NCI-H2171 treated with DMSO at 0.1 percent for 48 hours (cell line): Measurements from ENCODE around the gene ASIC2.

Experiments used
- DNase-seq: peaks from one replicate; lab custom pipeline; 2025; lab: John Stamatoyannopoulos, UW

ASIC2 gene

GRCh38 chr17:33288954-33289353 lies 4.1 kb downstream of the ASIC2 start:
- DNase-seq = no peak

GRCh38 chr17:33287096-33287725 lies 5.9 kb downstream of the ASIC2 start:
- DNase-seq = no peak

- no peak for DNase-seq
Observed at GRCh38 chr17:33285413-33285812, 7.7 kb downstream of the ASIC2 start.

DNA sequence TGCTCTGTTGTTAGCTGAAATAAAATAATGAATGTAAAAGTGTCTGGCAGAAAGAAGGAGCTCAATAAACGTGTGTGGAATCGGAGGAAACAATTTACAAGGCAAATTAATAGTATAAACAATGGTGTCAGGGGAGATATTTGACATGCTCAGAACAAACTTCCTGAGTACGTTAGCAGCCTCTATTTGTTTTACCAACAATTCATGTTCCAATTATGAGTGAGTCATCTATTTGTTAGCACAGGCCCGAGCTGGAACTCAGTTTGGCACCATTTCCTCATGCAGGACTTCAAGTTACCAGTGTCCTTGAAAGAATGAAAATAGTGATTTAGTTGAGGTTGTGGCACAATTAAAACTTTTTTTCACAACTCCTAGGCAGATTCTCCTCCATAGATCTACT lies 9.1 kb downstream of the ASIC2 start:
- DNase-seq = no peak

- DNase-seq = no peak
Observed at GRCh38 chr17:33280162-33280943, 12.7 kb downstream of the ASIC2 start.

GRCh38 chr17:33277436-33278100 lies 15.5 kb downstream of the ASIC2 start:
- DNase-seq = no peak

- DNase-seq = no peak
Observed at GRCh38 chr17:33273743-33274410, 19.2 kb downstream of the ASIC2 start.

DNA sequence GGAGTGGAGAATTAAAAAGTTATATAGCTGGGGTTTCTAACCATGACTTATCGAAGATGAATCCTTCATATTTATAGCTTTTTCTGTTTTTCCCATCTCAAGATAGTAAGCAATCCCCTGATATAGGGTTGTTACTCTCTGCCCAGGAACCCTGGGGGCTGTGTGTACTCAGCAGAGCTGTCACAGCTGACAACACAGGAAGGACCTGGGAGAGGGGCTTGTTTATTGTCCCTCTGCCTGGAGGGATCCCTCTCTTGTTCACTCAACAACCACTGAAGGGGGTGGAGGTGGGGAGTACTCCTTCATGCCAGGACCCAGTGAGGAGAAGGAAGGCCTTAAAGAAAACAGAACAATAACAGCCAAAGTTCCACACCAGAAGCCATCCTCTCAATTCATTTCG lies 19.8 kb downstream of the ASIC2 start:
- DNase-seq = no peak

DNA sequence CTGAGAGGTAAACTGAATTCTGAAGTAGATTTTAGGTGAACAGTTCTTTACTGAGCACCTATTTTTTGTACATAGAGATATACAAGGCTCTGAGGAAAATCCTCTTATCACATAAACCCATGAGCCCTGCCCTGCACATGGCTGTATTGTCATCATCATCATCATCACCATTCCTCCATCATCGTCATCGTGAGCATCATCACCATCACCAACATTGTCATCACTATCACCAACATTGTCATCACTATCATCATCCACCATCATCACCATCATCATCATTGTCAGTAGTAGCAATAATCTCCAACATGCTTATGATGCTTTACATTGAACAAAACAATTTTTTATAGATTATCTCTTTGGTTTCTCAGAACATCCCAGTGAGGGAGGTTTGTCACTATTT lies 20.7 kb downstream of the ASIC2 start:
- no peak for DNase-seq

DNA sequence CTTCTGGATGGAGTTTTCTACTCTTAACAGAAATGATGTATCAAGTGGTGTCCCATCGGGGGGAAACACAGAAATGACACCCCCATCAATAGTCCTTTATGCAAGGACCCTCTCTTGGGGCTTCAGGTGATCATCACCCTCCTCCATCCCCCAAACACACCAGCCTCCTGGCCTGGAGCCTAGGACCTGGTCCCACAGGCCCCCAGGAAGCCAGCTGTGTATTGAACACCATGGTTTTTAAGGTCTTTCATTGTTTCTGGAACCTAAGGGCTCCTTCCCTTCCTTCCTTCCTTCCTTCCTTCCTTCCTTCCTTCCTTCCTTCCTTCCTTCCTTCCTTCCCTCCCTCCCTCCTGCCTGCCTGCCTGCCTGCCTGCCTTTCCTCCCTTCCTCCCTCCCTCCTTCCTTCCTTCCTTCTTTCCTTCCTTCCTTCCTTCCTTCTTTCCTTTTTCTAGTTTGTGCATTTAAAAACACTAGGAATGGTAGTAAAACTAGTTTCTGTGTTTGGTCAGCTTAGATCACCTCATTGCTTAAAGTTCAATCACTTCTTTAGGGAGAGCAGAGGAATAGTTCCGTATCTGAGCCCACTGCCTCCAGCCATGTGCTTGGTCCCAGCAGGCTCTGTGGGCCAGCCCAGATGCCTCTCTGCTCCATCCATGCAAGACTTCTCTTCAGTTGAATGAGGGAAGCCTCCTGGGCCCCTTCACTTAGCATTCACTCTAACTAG lies 23.6 kb downstream of the ASIC2 start:
- no peak for DNase-seq

DNA sequence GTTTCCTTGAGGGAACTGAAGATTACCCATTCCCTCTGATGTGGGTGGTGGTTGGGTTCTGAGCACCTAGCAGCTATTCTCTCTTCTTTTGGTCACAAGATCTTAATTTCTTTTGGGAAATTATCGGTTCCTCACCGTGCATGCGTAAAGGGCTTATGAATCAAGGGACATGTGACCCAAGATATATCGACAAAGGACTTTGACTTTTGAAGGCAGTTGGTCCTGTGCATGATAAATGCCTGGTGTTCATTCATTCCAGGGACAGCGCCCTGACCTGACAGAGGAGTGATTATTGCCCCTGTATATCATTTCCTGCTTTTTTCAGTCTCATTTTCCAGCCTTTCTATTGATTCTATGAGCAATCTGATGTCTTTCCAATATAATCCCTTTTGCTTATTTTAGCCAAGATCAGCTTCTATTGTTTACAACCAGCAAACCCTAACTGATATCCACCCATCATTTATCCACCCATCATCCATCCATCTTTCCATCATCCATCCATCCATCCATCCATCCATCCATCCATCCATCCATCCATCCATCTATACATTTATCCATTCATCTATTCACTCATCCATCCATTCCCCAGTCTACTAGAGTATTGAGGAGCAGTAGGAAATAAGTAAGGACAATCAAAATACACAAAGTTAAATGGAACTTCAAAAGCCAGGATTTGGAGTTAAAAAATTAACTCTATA lies 25.1 kb downstream of the ASIC2 start:
- no peak for DNase-seq

DNA sequence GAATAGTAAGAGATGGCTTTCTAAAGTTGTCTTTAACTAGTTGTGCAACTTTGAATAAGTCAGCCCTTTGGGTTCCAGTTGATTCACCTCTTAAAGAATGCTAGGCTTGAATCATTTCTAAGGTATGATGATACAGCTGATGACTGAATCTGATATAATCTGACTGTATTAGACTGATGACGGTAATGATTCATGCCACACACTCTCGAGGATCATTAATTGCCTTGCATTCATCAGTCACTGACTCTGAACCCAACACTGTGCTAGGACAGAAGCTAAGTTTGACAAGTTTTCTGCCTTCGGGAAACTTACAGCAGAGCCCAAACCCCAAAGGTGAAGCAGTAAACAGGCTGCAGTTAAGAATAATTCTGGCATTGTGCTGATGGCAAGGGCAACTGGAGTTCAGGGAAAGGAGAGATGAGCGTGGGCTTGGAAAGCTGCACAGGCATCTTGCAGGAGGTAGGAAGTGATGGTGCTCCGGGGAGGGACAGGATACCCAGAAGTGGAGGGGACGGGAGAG lies 25.8 kb downstream of the ASIC2 start:
- no peak for DNase-seq

DNA sequence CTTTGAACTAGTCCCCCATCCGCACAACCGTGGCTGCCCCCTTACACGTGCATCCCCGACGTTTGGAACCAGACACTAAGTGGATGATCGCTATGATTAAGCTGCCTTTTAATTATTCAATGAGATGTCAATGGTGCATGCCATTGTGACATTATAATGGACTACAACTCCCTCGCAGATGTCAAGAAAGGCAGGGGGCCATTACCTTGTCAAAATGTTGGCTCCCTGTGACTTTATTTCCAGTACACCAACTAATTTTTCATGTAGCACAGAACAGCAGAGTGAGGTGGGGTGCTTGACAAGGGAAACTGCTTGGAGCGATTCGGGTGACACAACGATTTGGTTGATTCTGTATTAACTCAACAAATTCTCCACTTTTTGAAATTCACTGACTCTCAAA lies 26.5 kb downstream of the ASIC2 start:
- no peak for DNase-seq

- DNase-seq = no peak
Observed at GRCh38 chr17:33266116-33266515, 27.0 kb downstream of the ASIC2 start.

DNA sequence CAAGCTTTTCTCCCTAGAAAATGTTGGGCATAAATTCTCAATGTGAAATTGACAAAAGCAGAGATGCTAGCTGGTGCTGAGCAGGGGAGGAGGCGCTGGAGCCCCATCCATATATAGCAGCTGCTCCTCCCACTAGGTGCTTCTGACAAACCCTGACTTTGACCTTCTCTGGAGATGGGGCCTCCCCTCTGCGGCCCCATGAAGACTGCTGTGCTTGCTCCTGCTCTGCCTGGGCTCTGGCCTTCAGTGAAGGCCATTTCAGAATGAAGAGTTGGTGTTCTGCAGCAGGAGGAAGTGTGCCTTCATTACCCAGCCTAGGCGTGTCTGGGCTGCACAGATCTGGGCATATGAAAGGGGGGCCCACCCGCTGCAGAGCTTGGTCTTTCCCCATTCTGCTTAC lies 29.7 kb downstream of the ASIC2 start:
- no peak for DNase-seq

GRCh38 chr17:33262266-33263123 lies 30.6 kb downstream of the ASIC2 start:
- no peak for DNase-seq

DNA sequence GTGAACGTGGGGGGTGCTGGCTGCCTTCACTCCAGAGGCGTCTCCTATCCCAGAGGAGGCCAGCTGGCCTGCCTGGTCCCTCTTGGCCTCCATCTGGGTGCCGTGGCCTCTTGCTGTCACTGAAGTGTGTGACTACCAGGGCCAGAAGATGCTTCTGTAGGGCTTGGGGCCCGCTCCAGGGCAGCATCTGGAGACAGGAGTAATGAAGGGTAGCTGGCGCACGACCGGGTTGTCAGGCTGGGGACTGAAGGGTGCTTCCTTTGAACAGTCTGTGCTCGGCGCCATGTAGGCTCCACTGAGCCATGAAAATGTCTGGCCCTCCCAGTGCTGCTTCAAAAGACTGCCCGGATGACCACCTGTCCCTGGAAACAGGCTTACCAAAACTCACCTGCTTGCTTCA lies 31.3 kb downstream of the ASIC2 start:
- DNase-seq = no peak

- DNase-seq = no peak
Observed at GRCh38 chr17:33260638-33261037, 32.5 kb downstream of the ASIC2 start.

GRCh38 chr17:33258296-33258695 lies 34.8 kb downstream of the ASIC2 start:
- no peak for DNase-seq

DNA sequence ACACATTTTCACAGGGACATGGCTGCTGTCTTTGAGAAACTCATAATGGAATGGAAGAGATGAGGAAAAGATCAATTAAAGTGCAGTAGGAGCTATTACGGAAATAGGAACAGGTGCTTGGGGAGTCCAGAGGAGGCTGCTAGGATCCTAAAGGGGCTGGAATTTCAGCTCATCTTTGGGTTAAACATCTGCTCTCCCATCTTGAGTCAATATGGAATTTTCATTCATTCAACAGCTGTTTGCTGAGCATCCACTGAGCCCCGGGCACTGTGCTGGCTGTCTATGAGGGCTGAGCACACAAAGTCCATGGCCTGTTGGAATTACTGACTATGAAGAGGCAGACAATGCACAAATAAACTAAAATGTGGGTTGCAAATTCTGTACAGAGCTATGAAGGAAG lies 47.9 kb downstream of the ASIC2 start:
- no peak for DNase-seq
